HG03066 (cell line): ENCODE measurements around the gene ADGRB2.

Experiments used
- ATAC-seq: cut with Tn5 transposase; IDR thresholded peaks from one replicate; pipeline ENCODE4 v1.9.1; 2021; ENCODE audit warnings: low read depth; ENCODE audit not compliant: unreplicated experiment

ADGRB2 gene

GRCh38 chr1:31765516-31765915 lies 1.4 kb upstream of the ADGRB2 start:
- ATAC-seq, result no peak

- ATAC-seq, result no peak
These were observed 914 bp upstream of the ADGRB2 start for GRCh38 chr1:31765041-31765467.

- no peak for ATAC-seq
These were observed 349 bp downstream of the ADGRB2 start for GRCh38 chr1:31763671-31764311.

- ATAC-seq, result no peak
These were observed 1.1 kb downstream of the ADGRB2 start for GRCh38 chr1:31762726-31763670.

GRCh38 chr1:31762323-31762722 lies 1.8 kb downstream of the ADGRB2 start:
- no peak for ATAC-seq

- no peak for ATAC-seq
These were observed 2.3 kb downstream of the ADGRB2 start for GRCh38 chr1:31761883-31762282.

GRCh38 chr1:31760471-31761470 lies 3.4 kb downstream of the ADGRB2 start:
- no peak for ATAC-seq

GRCh38 chr1:31759298-31760023 lies 4.7 kb downstream of the ADGRB2 start:
- ATAC-seq, result no peak

- no peak for ATAC-seq
These were observed 5.3 kb downstream of the ADGRB2 start for GRCh38 chr1:31758823-31759222.

GRCh38 chr1:31757989-31758388 lies 6.2 kb downstream of the ADGRB2 start:
- no peak for ATAC-seq

- no peak for ATAC-seq
These were observed 6.9 kb downstream of the ADGRB2 start for GRCh38 chr1:31757204-31757679.

GRCh38 chr1:31756578-31756977 lies 7.6 kb downstream of the ADGRB2 start:
- no peak for ATAC-seq

- no peak for ATAC-seq
These were observed 8.2 kb downstream of the ADGRB2 start for GRCh38 chr1:31755850-31756492.

GRCh38 chr1:31755197-31755611 lies 8.9 kb downstream of the ADGRB2 start:
- no peak for ATAC-seq

GRCh38 chr1:31754397-31754796 lies 9.7 kb downstream of the ADGRB2 start:
- no peak for ATAC-seq

- ATAC-seq, result no peak
These were observed 10.3 kb downstream of the ADGRB2 start for GRCh38 chr1:31753707-31754349.

GRCh38 chr1:31752952-31753475 lies 11.1 kb downstream of the ADGRB2 start:
- no peak for ATAC-seq

GRCh38 chr1:31752258-31752657 lies 11.9 kb downstream of the ADGRB2 start:
- no peak for ATAC-seq

GRCh38 chr1:31751822-31752241 lies 12.3 kb downstream of the ADGRB2 start:
- ATAC-seq, result no peak
